Islet of Langerhans (tissue), 1 donor: ENCODE results near the gene FAM171A1.

ENCODE experiments used
- FAIRE-seq: peaks from one replicate; lab custom pipeline; 2011; peaks lifted over from hg19 to GRCh38; lab: Jason Lieb, UNC

The FAM171A1 gene

GRCh38 chr10:15242261-15242840 lies 128.7 kb downstream of the FAM171A1 start:
- no peak for FAIRE-seq

- FAIRE-seq = no peak
These were observed 129.8 kb downstream of the FAM171A1 start for GRCh38 chr10:15241306-15241705.

GRCh38 chr10:15238555-15239335 lies 132.3 kb downstream of the FAM171A1 start:
- peak; percentile 60 for FAIRE-seq

GRCh38 chr10:15237351-15237750 lies 133.7 kb downstream of the FAM171A1 start:
- FAIRE-seq = no peak

GRCh38 chr10:15236340-15236739 lies 134.7 kb downstream of the FAM171A1 start:
- FAIRE-seq = no peak

- FAIRE-seq = no peak
These were observed 138.8 kb downstream of the FAM171A1 start for GRCh38 chr10:15232279-15232678.

- no peak for FAIRE-seq
These were observed 139.7 kb downstream of the FAM171A1 start for GRCh38 chr10:15231426-15231825.

- no peak for FAIRE-seq
These were observed 140.8 kb downstream of the FAM171A1 start for GRCh38 chr10:15230257-15230656.

GRCh38 chr10:15229268-15229667 lies 141.8 kb downstream of the FAM171A1 start:
- no peak for FAIRE-seq

GRCh38 chr10:15228426-15228825 lies 142.7 kb downstream of the FAM171A1 start:
- FAIRE-seq = no peak

GRCh38 chr10:15227611-15228372 lies 143.3 kb downstream of the FAM171A1 start:
- peak; percentile 79 for FAIRE-seq

- no peak for FAIRE-seq
These were observed 145.6 kb downstream of the FAM171A1 start for GRCh38 chr10:15225511-15225910.

GRCh38 chr10:15224948-15225347 lies 146.1 kb downstream of the FAM171A1 start:
- no peak for FAIRE-seq

GRCh38 chr10:15223174-15223573 lies 147.9 kb downstream of the FAM171A1 start:
- FAIRE-seq = no peak

GRCh38 chr10:15222511-15222910 lies 148.6 kb downstream of the FAM171A1 start:
- FAIRE-seq = peak; percentile 30

- no peak for FAIRE-seq
These were observed 150.6 kb downstream of the FAM171A1 start for GRCh38 chr10:15220445-15220844.

- no peak for FAIRE-seq
These were observed 154.4 kb downstream of the FAM171A1 start for GRCh38 chr10:15216700-15217099.

- FAIRE-seq = no peak
These were observed 156.9 kb downstream of the FAM171A1 start for GRCh38 chr10:15214237-15214636.

- no peak for FAIRE-seq
These were observed 157.6 kb downstream of the FAM171A1 start for GRCh38 chr10:15213461-15213861.

- no peak for FAIRE-seq
These were observed 159.6 kb downstream of the FAM171A1 start for GRCh38 chr10:15211464-15211979.

- FAIRE-seq = no peak
These were observed 160.6 kb downstream of the FAM171A1 start for GRCh38 chr10:15210521-15210920.

- peak; percentile 24 for FAIRE-seq
These were observed 161.1 kb downstream of the FAM171A1 start for GRCh38 chr10:15209827-15210509.
